GM21737 (cell line): ENCODE data around the gene ACACB.

Experiments used
- ATAC-seq: cut with Tn5 transposase; IDR thresholded peaks from one replicate; pipeline ENCODE4 v1.9.1; 2021; ENCODE audit warnings: mild to moderate bottlenecking, moderate library complexity; ENCODE audit not compliant: unreplicated experiment

Gene ACACB

GRCh38 chr12:109292342-109292711 lies 175.9 kb downstream of the ACACB start:
- ATAC-seq, result no peak

DNA sequence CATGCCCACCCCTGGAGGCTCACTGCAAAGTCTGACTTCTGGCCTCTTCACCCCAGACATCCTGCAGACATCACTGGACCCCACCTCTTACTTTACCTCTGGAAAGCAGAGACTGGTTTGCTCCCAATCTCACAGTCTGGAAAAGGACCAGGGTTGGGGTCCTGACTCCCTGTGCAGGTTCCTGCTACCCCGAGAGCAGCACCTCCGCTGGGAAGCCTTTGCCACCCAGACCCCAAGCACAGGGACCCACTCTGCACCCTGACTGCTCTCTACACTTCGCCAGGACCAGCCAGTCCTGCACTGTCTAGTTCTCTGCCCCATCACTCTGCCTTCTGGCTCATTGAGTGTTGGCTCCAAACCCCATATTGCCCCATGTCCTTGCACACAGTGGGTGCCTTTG lies 176.7 kb downstream of the ACACB start:
- ATAC-seq, result no peak

DNA sequence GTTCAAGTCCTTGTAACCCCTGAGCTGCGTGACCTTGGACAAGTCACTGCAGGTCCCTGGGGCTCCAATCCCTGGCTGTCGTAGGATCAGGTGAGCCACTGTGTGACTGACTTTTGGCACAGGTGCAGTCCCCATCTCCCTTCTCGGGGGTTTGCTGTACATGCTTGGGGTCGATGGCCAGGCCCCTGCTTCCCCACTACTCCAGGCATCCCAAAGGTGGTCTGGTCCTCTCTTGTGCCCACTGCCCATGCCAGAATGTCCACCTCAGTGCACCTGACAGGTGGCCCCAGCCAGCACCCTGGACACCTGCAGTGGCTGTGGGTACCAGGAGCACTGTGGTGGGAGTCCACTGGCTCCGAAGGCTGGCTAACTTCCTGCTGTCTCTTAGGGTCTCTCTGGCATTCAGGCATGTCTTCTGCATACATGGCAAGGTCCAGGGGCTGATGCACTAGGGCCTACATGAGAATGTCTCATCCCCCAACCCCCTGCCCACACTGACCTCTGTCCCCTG lies 178.0 kb downstream of the ACACB start:
- no peak for ATAC-seq

DNA sequence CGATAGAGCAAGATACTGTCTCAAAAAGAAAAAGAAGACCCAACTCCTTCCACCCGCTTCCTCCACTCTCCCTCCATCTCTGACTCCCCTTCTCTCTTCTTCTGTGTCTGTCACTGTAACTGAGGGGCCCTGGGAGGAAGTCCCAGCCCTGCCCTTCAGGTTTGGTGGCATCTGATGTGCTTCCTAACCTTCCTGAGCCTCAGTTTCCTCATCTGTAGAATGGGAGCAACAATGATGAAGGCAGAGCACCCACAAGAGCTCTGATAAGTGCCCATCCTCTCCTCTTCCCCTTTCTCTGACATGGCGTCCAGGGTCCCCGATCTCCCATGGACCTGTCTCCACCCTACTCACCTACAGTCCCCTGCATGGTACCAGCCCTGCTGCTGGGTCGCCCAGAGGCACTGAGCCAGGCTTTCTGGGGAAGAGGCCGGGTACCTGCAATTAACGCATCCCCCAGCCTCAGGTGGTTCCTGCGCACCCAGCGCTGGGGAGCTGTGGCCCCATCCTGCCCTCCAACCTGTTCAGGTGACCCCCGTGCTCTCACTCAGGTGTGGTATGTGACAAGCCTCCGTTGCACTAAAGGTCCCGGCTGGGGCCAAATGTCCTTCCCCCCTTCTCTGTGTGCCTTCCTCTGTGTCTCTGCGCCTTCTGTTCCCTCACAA lies 179.5 kb downstream of the ACACB start:
- ATAC-seq, result no peak

DNA sequence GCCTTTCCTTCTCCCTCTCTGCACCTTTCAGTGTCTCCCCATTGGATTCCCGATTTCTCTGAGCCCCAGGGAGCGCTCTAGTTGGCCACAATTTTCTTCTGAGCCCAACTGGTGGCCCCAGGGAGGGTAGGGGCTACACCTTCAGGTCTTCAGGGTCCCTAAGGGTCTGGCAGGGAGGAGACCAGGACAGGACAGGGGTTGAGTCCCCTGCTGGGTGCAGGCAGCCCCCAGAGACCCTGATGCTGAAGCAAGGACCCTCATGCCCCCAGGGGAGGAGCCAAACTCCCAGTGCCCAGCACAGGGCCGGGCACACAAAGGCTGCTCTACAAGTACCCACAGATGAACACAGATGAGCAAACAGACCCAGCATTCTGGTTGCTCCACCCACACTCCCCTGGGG lies 180.0 kb downstream of the ACACB start:
- ATAC-seq, result no peak

DNA sequence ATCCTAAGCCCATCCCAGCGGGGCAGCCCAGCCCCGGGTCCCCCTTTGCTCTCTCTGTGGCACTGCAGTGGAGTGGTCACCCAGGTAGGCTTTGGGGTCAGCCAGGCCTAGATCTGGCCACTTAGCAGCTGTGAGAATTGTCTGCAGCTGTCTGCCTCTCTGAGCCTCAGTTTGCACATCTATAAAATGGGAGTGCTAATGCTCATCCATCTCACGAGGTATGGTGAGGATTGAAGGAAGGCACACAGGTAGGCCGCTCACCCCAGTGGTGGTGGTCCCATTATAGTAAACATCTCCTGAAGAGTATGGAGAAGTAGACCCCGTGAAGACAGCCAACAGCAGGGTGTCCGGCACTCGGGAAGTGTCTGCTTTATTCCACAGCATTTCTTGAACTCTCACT lies 183.5 kb downstream of the ACACB start:
- no peak for ATAC-seq

- ATAC-seq, result no peak
These were observed 185.3 kb downstream of the ACACB start for GRCh38 chr12:109301643-109302168.

GRCh38 chr12:109302358-109302757 lies 186.0 kb downstream of the ACACB start:
- no peak for ATAC-seq

GRCh38 chr12:109302770-109303169 lies 186.4 kb downstream of the ACACB start:
- ATAC-seq, result no peak

DNA sequence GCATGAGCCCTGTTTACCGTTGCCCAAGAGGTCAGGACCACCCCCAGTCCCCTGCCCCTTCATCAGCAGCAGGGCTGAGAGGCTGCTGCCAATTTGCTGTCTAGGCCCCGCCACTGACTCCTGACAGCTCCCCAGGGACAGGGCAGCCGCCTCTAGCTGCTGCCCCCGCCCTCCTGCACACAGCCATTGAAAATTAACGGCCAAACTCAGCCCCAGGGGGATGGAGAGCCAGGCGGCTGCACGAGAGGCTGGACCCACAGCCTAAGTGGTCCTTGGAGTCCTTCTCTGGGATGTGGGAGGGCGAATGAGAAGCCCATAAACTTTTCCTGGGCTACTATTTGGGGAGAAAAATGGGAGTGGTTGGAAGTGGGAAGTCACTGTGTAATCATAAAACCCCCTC lies 188.1 kb downstream of the ACACB start:
- no peak for ATAC-seq

DNA sequence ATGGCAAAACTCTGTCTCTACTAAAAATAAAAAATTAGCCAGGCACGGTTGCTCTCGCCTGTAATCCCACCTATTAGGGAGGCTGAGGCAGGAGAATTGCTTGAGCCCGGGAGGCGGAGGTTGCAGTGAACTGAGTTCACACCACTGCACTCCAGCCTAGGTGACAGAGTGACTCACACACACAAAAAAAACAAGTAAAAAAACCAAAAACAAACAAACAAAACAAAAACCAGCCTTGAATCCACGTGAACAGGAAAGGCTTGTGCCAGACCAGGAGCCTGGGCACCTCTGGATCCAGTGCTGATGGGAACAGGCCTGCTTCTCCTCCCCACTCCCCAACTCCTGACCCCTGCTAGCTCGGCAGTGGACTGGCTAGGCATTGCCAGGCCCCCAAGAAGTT lies 189.2 kb downstream of the ACACB start:
- ATAC-seq, result no peak

- ATAC-seq, result no peak
These were observed 190.7 kb downstream of the ACACB start for GRCh38 chr12:109307051-109307450.

DNA sequence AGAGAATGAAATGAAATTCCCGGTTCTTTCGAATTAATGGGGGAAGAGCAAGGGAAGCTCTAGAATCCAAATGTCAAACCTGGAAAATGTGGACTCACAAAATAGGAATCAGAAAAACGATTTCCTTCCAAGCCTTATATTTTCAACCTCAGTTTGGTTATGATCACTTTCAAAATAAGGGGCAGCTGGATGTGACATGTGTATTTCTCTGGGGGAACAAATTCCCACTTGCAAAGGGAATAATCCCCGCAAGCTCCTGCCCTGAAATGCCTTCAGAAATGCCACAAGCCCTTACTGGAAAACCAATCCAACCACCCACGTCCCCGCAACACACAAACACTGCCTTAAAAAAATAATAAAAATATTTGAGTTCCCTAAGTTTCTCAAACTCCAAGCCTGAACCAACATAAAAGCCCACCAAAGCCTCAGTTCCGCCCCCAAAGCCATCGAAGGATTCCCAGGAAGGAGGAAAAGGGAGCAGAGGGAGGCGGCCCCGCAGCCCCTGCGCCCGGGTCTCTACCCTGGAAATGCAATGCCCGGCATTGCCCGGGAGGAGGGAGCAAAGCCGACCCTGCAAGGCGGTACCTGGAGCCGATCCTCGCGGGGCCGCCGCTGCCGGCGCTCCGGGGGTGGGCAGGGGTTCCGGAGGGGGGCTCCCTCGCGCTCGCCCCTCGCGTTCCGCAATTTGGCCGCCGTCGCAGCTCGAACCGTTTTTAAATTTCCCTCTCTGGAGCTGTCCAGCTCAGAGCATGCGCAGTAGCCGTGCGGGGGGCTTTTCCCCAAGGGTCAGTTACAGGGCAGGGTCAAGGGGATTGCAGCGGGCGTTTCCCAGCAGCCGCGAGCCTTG lies 192.4 kb downstream of the ACACB start, which contains the start of gene FOXN4:
Gene FOXN4 (minus strand): TSS at position 751 of the 847 bp plus-strand sequence. CDS start 963 bp downstream, outside the sequence.
- ATAC-seq, result no peak

DNA sequence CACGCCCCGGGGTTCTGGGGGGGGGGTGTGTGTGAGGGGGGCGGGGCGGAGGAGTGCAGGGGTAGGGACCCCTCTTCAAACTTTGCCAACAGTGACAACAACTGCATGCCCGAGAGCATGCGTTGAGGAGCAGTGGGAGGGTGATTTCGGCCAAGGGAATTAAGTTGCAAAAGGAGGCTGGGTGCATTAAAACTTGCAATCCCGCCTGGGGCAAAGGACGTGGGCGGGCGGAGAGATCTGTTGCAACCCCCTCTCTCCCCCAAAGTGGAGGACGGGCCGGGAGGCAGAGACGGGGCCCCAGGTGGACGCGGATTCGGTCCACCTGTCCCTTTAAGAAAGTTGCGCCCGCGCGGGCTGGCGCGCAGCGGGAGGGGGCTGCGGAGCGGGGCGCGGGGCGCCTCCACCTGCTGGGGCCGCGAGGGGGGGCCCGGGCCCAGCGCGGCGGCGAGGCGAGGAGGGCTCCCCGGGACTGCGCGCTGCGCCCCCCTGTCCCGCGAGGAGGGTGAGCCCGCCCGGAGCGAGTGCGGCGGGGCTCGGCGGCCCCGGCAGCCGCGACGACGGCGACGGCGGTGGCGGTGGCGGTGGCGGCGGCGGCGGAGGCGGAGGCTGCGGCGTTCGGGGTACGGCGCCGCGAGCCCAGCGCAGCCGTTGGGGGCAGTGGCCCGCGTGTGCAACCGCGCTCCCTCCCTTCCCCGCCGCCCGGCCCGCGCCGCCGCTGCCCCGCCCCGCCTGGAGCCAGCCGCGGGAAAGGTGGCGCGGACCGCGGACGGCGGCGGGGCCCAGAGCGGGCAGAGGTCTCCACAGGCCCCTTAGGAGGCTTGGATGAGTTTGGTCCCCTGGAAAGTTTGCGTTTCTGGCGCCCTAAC lies 193.2 kb downstream of the ACACB start:
- no peak for ATAC-seq

DNA sequence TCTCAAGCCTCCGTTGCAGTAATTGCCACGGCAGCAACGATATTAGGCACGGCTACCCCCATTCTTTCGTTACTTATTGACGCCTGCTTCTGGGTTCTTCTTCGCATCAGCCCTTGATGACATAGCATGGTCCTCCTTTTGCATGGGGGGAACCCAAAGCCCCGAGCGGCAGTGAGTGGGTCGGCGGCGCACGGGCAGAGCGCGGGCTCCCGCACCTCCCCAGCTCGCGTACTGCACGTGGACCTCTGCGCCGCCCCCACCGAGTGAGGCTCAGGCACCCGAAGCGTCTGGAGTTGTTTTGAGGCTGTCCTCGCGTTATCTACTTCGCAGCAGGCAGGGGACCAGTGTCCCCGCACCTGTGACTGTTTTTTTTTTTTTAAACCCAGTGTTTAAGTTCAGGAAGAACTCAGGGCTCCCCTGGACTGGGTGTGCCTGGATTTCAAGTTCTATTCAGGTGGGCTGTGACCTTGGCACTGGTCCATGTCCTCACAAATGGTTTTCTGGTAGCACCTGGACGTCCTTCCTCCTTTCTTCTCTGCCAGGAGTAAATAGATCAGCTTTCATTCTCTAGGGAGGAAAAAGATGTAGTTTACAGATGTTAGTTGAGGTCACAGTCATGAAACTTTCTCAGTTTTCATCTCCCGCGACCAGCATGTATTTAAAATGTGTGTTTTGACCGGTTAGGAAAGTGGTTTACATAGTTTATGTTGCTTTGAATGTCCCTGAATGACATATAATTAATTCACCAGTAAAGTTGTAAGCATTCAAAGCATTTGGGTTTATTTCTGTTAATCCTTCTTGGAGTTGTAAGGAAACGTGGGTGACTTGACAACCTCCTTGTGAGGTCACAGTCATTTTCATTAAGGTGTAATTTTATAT lies 194.1 kb downstream of the ACACB start:
- ATAC-seq, result no peak
